DOHH2 (cell line): ENCODE data around the gene PLSCR3.

Experiments
- H3F3A ChIP-seq: fragments of 200-600 bp; sonication (generic), shearing (Covaris generic); 2 replicates; pipeline ENCODE4 v1.6.0; 2016; ENCODE audit warnings: antibody characterized with exemption, mild to moderate bottlenecking; ENCODE audit not compliant: control insufficient read depth, insufficient read depth
- H3K27ac ChIP-seq: fragments of 200-600 bp; sonication (generic); 2 replicates; pipeline ENCODE4 v1.5.1; 2014; ENCODE audit warnings: low read depth, mild to moderate bottlenecking, low read length, moderate library complexity
- H3K27me3 ChIP-seq: fragments of 200-600 bp; sonication (generic); 2 replicates; pipeline ENCODE4 v1.6.1; 2014; ENCODE audit warnings: mild to moderate bottlenecking, low read length, mixed read lengths; ENCODE audit not compliant: control insufficient read depth
- H3K36me3 ChIP-seq: fragments of 200-600 bp; sonication (generic); 2 replicates; pipeline ENCODE4 v1.6.1; 2014; ENCODE audit warnings: mild to moderate bottlenecking, low read length, moderate library complexity, mixed read lengths; ENCODE audit not compliant: control insufficient read depth
- H3K4me1 ChIP-seq: fragments of 200-600 bp; sonication (generic); 2 replicates; pipeline ENCODE4 v1.6.1; 2014; ENCODE audit warnings: mild to moderate bottlenecking, low read length, mixed read lengths; ENCODE audit not compliant: control insufficient read depth
- H3K4me2 ChIP-seq: fragments of 200-600 bp; sonication (generic); 2 replicates; pipeline ENCODE4 v1.6.0; 2014; ENCODE audit warnings: mild to moderate bottlenecking, low read length, moderate library complexity
- H3K4me3 ChIP-seq: fragments of 200-600 bp; sonication (generic); 2 replicates; pipeline ENCODE4 v1.5.1; 2014; ENCODE audit warnings: mild to moderate bottlenecking, low read length, mixed read lengths
- H3K79me2 ChIP-seq: fragments of 200-600 bp; sonication (generic); 2 replicates; pipeline ENCODE4 v1.6.1; 2014; ENCODE audit warnings: mild to moderate bottlenecking, low read length, mixed read lengths; ENCODE audit not compliant: control insufficient read depth
- H3K9me2 ChIP-seq: fragments of 200-600 bp; sonication (generic); replicated peaks from 2 replicates; pipeline ENCODE4 v1.6.1; 2014; ENCODE audit warnings: mild to moderate bottlenecking, low read length, mixed read lengths; ENCODE audit not compliant: control insufficient read depth
- H3K9me3 ChIP-seq: fragments of 200-600 bp; sonication (generic); 2 replicates; pipeline ENCODE4 v1.6.1; 2014; ENCODE audit warnings: antibody characterized with exemption, low read length, mixed read lengths; ENCODE audit not compliant: control insufficient read depth, insufficient read depth
- H4K20me1 ChIP-seq: fragments of 200-600 bp; sonication (generic); 2 replicates; pipeline ENCODE4 v1.6.0; 2014; ENCODE audit warnings: low read depth, mild to moderate bottlenecking, antibody characterized with exemption, low read length, moderate library complexity; ENCODE audit not compliant: control insufficient read depth, insufficient read depth
- EZH2phosphoT487 ChIP-seq: fragments of 200-600 bp; sonication (generic); IDR thresholded peaks from 2 replicates; pipeline ENCODE4 v1.6.1; 2017; ENCODE audit warnings: borderline replicate concordance, mild to moderate bottlenecking, antibody characterized with exemption, low read length, moderate library complexity, mixed read lengths
- TF ChIP-seq, protein P1 (sequence below): fragments of 200-600 bp; sonication (generic); IDR thresholded peaks from one replicate; pipeline ENCODE4 v1.5.1; 2014; ENCODE audit warnings: antibody characterized with exemption, mild to moderate bottlenecking, low read depth, low read length; ENCODE audit not compliant: poor library complexity, severe bottlenecking

PLSCR3 gene

GRCh38 chr17:7413346-7413985 lies 19.1 kb upstream of the PLSCR3 start:
- H3K4me3 ChIP-seq = no peak overlapping the region
- H3K9me2 ChIP-seq = no peaks in the 10 kb centered on the region
- TF ChIP-seq EZH2phosphoT487 = no peak
- TF ChIP-seq, protein P1, sequence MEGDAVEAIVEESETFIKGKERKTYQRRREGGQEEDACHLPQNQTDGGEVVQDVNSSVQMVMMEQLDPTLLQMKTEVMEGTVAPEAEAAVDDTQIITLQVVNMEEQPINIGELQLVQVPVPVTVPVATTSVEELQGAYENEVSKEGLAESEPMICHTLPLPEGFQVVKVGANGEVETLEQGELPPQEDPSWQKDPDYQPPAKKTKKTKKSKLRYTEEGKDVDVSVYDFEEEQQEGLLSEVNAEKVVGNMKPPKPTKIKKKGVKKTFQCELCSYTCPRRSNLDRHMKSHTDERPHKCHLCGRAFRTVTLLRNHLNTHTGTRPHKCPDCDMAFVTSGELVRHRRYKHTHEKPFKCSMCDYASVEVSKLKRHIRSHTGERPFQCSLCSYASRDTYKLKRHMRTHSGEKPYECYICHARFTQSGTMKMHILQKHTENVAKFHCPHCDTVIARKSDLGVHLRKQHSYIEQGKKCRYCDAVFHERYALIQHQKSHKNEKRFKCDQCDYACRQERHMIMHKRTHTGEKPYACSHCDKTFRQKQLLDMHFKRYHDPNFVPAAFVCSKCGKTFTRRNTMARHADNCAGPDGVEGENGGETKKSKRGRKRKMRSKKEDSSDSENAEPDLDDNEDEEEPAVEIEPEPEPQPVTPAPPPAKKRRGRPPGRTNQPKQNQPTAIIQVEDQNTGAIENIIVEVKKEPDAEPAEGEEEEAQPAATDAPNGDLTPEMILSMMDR = no peak
- no peaks in the 10 kb centered on the region for H4K20me1 ChIP-seq
- H3K27me3 ChIP-seq = no peaks in the 10 kb centered on the region; the same call in 1 of the 2 replicates
- no peaks in the 10 kb centered on the region for H3K9me3 ChIP-seq
- no peaks in the 10 kb centered on the region for H3K36me3 ChIP-seq
- H3F3A ChIP-seq = 0 out of 2 replicates have a peak, but pooled peaks cover 2% of the 10 kb centered on the region
- no peak overlapping the region for H3K4me2 ChIP-seq
- no peak overlapping the region for H3K27ac ChIP-seq
- H3K4me1 ChIP-seq = no peaks in the 10 kb centered on the region
- no peaks in the 10 kb centered on the region for H3K79me2 ChIP-seq

GRCh38 chr17:7411427-7411750 lies 17.1 kb upstream of the PLSCR3 start:
- H3K4me3 ChIP-seq = no peak overlapping the region
- H3K4me1 ChIP-seq = no peaks in the 10 kb centered on the region
- no peaks in the 10 kb centered on the region for H3K36me3 ChIP-seq
- H3K27ac ChIP-seq = no peak overlapping the region
- no peak overlapping the region for H3K4me2 ChIP-seq
- H3K27me3 ChIP-seq = no peaks in the 10 kb centered on the region
- no peaks in the 10 kb centered on the region for H4K20me1 ChIP-seq
- no peaks in the 10 kb centered on the region for H3K9me3 ChIP-seq
- H3K79me2 ChIP-seq = no peaks in the 10 kb centered on the region
- TF ChIP-seq EZH2phosphoT487 = no peak
- TF ChIP-seq, protein P1 = no peak
- no peaks in the 10 kb centered on the region for H3K9me2 ChIP-seq
- H3F3A ChIP-seq = 0 out of 2 replicates have a peak, but pooled peaks cover 2% of the 10 kb centered on the region

- Histone ChIP-seq H3K4me1 (no peaks in the 10 kb centered on the region), H3K9me3 (no peaks in the 10 kb centered on the region), H3K9me2 (no peaks in the 10 kb centered on the region), H3K4me2 (no peak overlapping the region), H3K4me3 (no peak overlapping the region), H4K20me1 (no peaks in the 10 kb centered on the region), H3F3A (0 out of 2 replicates have a peak, but pooled peaks cover 2% of the 10 kb centered on the region), H3K27me3 (no peaks in the 10 kb centered on the region), H3K79me2 (no peaks in the 10 kb centered on the region), H3K36me3 (no peaks in the 10 kb centered on the region), H3K27ac (no peak overlapping the region)
- no peak for TF ChIP-seq EZH2phosphoT487
- TF ChIP-seq, protein P1 = no peak
Measured at GRCh38 chr17:7410634-7411426, 16.5 kb upstream of the PLSCR3 start.
